Chondrocyte (in vitro differentiated cells): Measurements from ENCODE around the gene XPO6. TPM values are rescaled to one million over a fixed set of nuclear protein-coding genes. Genes with fewer than 3 reads are reported as not detected.

ENCODE experiments used
- DNase-seq: peaks from one replicate; pipeline ENCODE4 v3.0.0; 2021; ENCODE audit warnings: mixed read lengths, low spot score
- H3K27ac Mint-ChIP-seq: one replicate; pipeline ENCODE4 v1.8.0; 2021; ENCODE audit warnings: mild to moderate bottlenecking, moderate library complexity, mixed read lengths; ENCODE audit not compliant: unreplicated experiment
- H3K27me3 Mint-ChIP-seq: 2 replicates; pipeline ENCODE4 v1.8.0; 2021; ENCODE audit warnings: low read depth, mixed read lengths
- H3K36me3 Mint-ChIP-seq: 2 replicates; pipeline ENCODE4 v1.8.0; 2021; ENCODE audit warnings: low read depth, mixed read lengths
- H3K4me1 Mint-ChIP-seq: 2 replicates; pipeline ENCODE4 v1.8.0; 2021; ENCODE audit warnings: low read depth, mild to moderate bottlenecking, mixed read lengths
- H3K4me3 Mint-ChIP-seq: one replicate; pipeline ENCODE4 v1.8.0; 2021; ENCODE audit warnings: mild to moderate bottlenecking, moderate library complexity, mixed read lengths; ENCODE audit not compliant: unreplicated experiment
- H3K9me3 Mint-ChIP-seq: 2 replicates; pipeline ENCODE4 v1.8.0; 2021; ENCODE audit warnings: low read depth, mixed read lengths
- total RNA-seq: library from RNA; stranded (reverse); gene quantifications from 3 replicates; pipeline ENCODE4 v1.2.1, GENCODE V29; 2021
- TF ChIP-seq, protein P1 (sequence below): fragments of 200-600 bp; sonication (generic); IDR thresholded peaks from 2 replicates; pipeline ENCODE4 v1.5.0; 2021; ENCODE audit warnings: antibody characterized with exemption, mild to moderate bottlenecking, moderate library complexity

XPO6 gene
- total RNA-seq, 1 donor from 2014 or later: 124 TPM

DNA sequence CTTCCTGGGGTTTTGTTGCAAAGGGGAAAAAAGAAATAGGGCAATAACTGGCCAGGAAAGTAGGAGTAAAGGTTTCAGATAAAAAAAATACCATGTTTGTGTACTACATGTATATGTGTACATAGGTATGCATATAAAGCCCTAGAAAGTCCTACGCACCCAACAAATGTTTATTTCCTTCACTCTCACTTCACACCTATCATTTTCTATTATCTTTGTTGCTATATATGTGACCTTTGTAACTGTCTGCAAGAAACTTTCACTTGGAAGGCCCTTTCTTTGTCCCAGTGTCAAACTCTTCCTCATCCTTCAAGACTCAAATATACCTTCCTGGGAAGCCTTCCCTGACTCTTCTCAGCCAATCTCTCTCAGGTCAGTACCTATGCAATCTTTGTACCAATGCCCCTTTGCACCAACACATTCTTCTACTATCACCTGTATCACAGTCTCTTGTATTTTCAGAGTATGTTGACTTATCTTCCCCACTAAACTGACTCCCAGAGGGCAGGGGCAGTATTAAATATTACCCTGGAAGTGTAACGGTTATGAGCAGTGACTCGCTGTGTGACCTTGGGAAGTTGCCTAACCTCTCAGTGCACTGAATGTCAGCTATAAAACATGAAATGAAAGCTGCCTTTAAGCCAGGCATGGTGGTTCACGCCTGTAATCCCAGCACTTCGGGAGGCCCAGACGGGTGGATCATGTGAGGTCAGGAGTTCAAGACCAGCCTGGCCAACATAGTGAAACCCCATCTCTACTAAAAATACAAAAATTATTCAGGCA lies 6.5 kb downstream of the XPO6 start:
- peaks cover 16% of the 10 kb centered on the region for H3K36me3 Mint-ChIP-seq

DNA sequence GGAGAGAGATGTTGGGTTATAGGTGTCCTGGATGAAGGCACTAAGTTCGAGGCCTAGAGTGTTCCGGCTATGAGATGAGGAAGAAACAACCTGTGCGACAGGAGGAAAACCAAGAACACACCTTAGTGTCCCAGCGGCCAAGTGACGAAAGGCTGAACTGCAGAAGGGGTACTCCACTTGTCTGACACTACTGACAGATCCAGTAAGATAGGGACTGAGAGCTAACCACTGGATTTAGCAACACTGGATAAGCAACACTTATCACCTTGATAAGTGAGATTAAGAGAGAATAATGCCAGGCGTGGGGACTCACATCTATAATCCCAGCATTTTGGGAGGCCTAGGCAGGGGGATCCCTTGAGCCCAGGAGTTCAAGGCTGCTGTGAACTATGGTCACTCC lies 7.1 kb downstream of the XPO6 start:
- Mint-ChIP-seq H3K4me1 (peaks cover 28% of the 10 kb centered on the region), H3K27me3 (no peaks in the 10 kb centered on the region), H3K9me3 (no peaks in the 10 kb centered on the region), H3K36me3 (peaks cover 16% of the 10 kb centered on the region), H3K4me3 (no peak overlapping the region), H3K27ac (no peak overlapping the region)
- TF ChIP-seq, protein P1, sequence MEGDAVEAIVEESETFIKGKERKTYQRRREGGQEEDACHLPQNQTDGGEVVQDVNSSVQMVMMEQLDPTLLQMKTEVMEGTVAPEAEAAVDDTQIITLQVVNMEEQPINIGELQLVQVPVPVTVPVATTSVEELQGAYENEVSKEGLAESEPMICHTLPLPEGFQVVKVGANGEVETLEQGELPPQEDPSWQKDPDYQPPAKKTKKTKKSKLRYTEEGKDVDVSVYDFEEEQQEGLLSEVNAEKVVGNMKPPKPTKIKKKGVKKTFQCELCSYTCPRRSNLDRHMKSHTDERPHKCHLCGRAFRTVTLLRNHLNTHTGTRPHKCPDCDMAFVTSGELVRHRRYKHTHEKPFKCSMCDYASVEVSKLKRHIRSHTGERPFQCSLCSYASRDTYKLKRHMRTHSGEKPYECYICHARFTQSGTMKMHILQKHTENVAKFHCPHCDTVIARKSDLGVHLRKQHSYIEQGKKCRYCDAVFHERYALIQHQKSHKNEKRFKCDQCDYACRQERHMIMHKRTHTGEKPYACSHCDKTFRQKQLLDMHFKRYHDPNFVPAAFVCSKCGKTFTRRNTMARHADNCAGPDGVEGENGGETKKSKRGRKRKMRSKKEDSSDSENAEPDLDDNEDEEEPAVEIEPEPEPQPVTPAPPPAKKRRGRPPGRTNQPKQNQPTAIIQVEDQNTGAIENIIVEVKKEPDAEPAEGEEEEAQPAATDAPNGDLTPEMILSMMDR: no peak
- DNase-seq: peak; percentile 13

More for the DNA sequence above, 6.5 kb downstream of the XPO6 start:
- peak; percentile 25 for DNase-seq
- H3K27me3 Mint-ChIP-seq: no peaks in the 10 kb centered on the region
- H3K4me1 Mint-ChIP-seq: peaks cover 35% of the 10 kb centered on the region
- TF ChIP-seq, protein P1: no peak
- H3K27ac Mint-ChIP-seq: no peak overlapping the region
- H3K9me3 Mint-ChIP-seq: no peaks in the 10 kb centered on the region
- H3K4me3 Mint-ChIP-seq: no peak overlapping the region

- no peak overlapping the region for H3K27ac Mint-ChIP-seq
- no peaks in the 10 kb centered on the region for H3K27me3 Mint-ChIP-seq
- H3K36me3 Mint-ChIP-seq: peaks cover 16% of the 10 kb centered on the region
- peaks cover 25% of the 10 kb centered on the region for H3K4me1 Mint-ChIP-seq
- DNase-seq: peak; percentile 34
- no peaks in the 10 kb centered on the region for H3K9me3 Mint-ChIP-seq
- TF ChIP-seq, protein P1: no peak
- H3K4me3 Mint-ChIP-seq: no peak overlapping the region
Observed at GRCh38 chr16:28204204-28204603, 7.6 kb downstream of the XPO6 start.

DNA sequence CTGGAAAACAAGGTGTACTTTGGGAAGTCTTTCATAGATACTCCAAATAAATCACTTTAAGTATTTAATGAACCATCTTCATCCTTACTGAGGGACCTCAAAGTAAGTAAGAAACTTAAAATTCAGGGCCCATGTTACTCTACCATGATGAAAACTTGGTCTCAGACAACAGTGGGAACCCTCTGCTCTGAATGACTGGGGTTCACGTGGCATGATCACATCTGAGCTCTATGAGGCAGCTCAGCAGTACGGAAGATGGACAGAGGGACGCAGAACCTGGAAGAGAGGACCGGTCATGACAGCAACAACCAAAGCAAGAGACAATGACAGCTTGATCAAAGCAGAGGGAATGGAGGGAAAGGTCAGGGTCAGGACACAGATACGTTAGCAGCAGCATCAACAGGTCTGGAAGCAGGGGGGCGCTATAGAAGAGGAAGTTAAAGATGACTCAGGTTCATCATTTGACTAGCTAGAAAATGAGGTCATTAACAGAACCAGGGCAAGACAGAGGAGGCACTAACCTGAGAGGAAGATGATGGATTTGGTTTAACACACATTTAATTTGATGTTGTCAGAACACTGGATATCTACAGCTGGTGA lies 9.5 kb downstream of the XPO6 start:
- Mint-ChIP-seq H3K27me3 (no peaks in the 10 kb centered on the region), H3K4me1 (peaks cover 11% of the 10 kb centered on the region), H3K9me3 (no peaks in the 10 kb centered on the region), H3K36me3 (peaks cover 11% of the 10 kb centered on the region), H3K27ac (no peak overlapping the region), H3K4me3 (no peak overlapping the region)
- DNase-seq: no peak
- TF ChIP-seq, protein P1: peak; percentile 19

DNA sequence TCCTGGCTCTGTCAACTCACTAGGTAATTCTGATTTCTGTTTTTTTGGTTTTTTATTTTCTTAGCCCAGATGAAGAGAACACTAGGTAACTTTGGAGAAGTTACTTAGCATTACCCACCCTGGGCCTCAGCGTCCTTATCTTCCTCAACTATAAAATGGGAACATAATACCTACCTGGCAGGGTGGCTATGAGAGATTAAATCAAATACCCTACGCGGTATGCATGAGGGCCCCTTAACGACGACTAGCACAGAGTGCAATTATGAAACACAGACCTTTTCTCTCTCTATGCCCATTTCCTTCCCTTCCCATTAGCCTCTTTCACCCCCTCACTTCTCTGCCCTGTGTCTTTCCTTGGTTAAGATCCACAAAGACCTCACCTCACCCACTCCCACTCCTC lies 11.1 kb downstream of the XPO6 start:
- peaks cover 11% of the 10 kb centered on the region for H3K36me3 Mint-ChIP-seq
- no peak overlapping the region for H3K4me3 Mint-ChIP-seq
- no peaks in the 10 kb centered on the region for H3K27me3 Mint-ChIP-seq
- no peak for DNase-seq
- no peaks in the 10 kb centered on the region for H3K9me3 Mint-ChIP-seq
- H3K4me1 Mint-ChIP-seq: peaks cover 25% of the 10 kb centered on the region
- TF ChIP-seq, protein P1: no peak
- peak overlapping the region; percentile 3 for H3K27ac Mint-ChIP-seq
